CD4-positive, alpha-beta T cell treated with Interleukin-10 for 1 hour (primary cell): ENCODE measurements around the gene PML.

Experiments
- DNase-seq: peaks from one replicate; pipeline ENCODE4 v3.0.0-alpha.2; 2020

The PML gene

GRCh38 chr15:74011610-74012009 is 17.1 kb downstream of the PML start:
- DNase-seq = no peak

GRCh38 chr15:74013374-74013894 is 18.9 kb downstream of the PML start:
- no peak for DNase-seq

GRCh38 chr15:74019734-74020133 is 25.2 kb downstream of the PML start:
- DNase-seq = no peak

GRCh38 chr15:74022706-74023470 is 28.4 kb downstream of the PML start:
- DNase-seq = no peak

GRCh38 chr15:74024687-74025086 is 30.2 kb downstream of the PML start:
- no peak for DNase-seq

GRCh38 chr15:74025436-74025835 is 30.9 kb downstream of the PML start:
- DNase-seq = no peak

GRCh38 chr15:74027688-74028087 is 33.2 kb downstream of the PML start:
- no peak for DNase-seq

GRCh38 chr15:74028646-74029045 is 34.1 kb downstream of the PML start:
- DNase-seq = no peak

- DNase-seq = no peak
These were observed 37.5 kb downstream of the PML start for GRCh38 chr15:74032046-74032445.

- no peak for DNase-seq
These were observed 38.4 kb downstream of the PML start for GRCh38 chr15:74032606-74033561.

- no peak for DNase-seq
These were observed 39.8 kb downstream of the PML start for GRCh38 chr15:74034206-74034755.

GRCh38 chr15:74035121-74036017 is 40.9 kb downstream of the PML start:
- no peak for DNase-seq

GRCh38 chr15:74036271-74037170 is 42.0 kb downstream of the PML start:
- DNase-seq = no peak

- DNase-seq = no peak
These were observed 42.9 kb downstream of the PML start for GRCh38 chr15:74037171-74038117.

- DNase-seq = no peak
These were observed 44.5 kb downstream of the PML start for GRCh38 chr15:74038707-74039655.

- DNase-seq = no peak
These were observed 45.1 kb downstream of the PML start for GRCh38 chr15:74039656-74040010.

GRCh38 chr15:74040109-74040850 is 45.8 kb downstream of the PML start:
- DNase-seq = no peak

GRCh38 chr15:74041311-74041756 is 46.8 kb downstream of the PML start:
- no peak for DNase-seq
